HepG2 (cell line): ENCODE measurements around the gene BLOC1S1. TPM values are rescaled to one million over a fixed set of nuclear protein-coding genes. Genes with fewer than 3 reads are reported as not detected.

Experiments
- ATAC-seq: fragments of 200-7000 bp; cut with Tn5 transposase; 3 replicates; pipeline ENCODE4 v1.9.1; 2020; ENCODE audit warnings: mild to moderate bottlenecking, moderate library complexity
- BruUV-seq: library from RNA; stranded (reverse); fragments of 400-500 nt; replicated peaks from 2 replicates; lab custom pipeline; 2021; lab: Mats Ljungman, UMichigan
- CTCF ChIA-PET: fragments of 300-600 bp; formaldehyde crosslinking; extraction: SDS; loops from one replicate; lab custom pipeline; 2021; ENCODE audit warnings: low total read pairs, inconsistent platforms, low intra/inter-chr PET ratio; lab: Yijun Ruan, JAX
- POLR2A ChIA-PET: fragments of 350-600 bp; sonication (Branson Sonifier 250); formaldehyde crosslinking; loops from one replicate; lab custom pipeline; 2020; ENCODE audit warnings: antibody characterized with exemption, inconsistent platforms; lab: Yijun Ruan, JAX
- DNase-seq: peaks from one replicate; pipeline ENCODE4 v3.0.0-alpha.2; 2015; ENCODE audit warnings: low spot score
- FAIRE-seq: peaks from 3 replicates; lab custom pipeline; 2011; peaks lifted over from hg19 to GRCh38; lab: Jason Lieb, UNC
- H2AFZ ChIP-seq: one replicate; pipeline ENCODE4 v1.6.1; 2011; ENCODE audit warnings: low read length, inconsistent platforms
- H3K27ac ChIP-seq: fragments of 300-600 bp; 3 replicates; pipeline ENCODE4 v1.8.0; 2011; ENCODE audit warnings: mixed run types, mild to moderate bottlenecking, mixed read lengths, low read length, inconsistent platforms; ENCODE audit not compliant: insufficient read depth; ENCODE audit errors: extremely low read length
- H3K27me3 ChIP-seq, 2 experiments: fragments of 200-600 bp in 1 of 2; 2 replicates in 1 of 2; 3 replicates in 1 of 2; pipeline versions ENCODE4 v1.6.0 to v1.8.0; 2011; ENCODE audit warnings: low read length in 2 of 2, mild to moderate bottlenecking in 2 of 2, moderate library complexity in 2 of 2, inconsistent platforms in 1 of 2; ENCODE audit not compliant: insufficient read depth in 2 of 2, control insufficient read depth in 1 of 2
- H3K36me3 ChIP-seq, 2 experiments: fragments of 200-600 bp in 1 of 2; replicated peaks in 1 of 2; 2 replicates in 1 of 2; 3 replicates in 1 of 2; pipeline versions ENCODE4 v1.5.1 to v1.8.0; 2011; ENCODE audit warnings: low read length in 2 of 2, inconsistent platforms in 1 of 2; ENCODE audit not compliant: insufficient read depth in 2 of 2, control insufficient read depth in 1 of 2
- H3K4me1 ChIP-seq: 2 replicates; pipeline ENCODE4 v1.5.1; 2012; ENCODE audit warnings: low read length, inconsistent platforms; ENCODE audit not compliant: insufficient read depth
- H3K4me2 ChIP-seq: 2 replicates; pipeline ENCODE4 v1.6.0; 2011; ENCODE audit warnings: low read depth, low read length, inconsistent platforms
- H3K4me3 ChIP-seq, 3 experiments: fragments of 200-600 bp in 1 of 3; sonication (generic), shearing (Covaris generic) in 1 of 3; replicated peaks in 1 of 3; 2 replicates each; pipeline ENCODE4 v1.5.1; 2011 to 2016; ENCODE audit warnings: low read length in 3 of 3, inconsistent platforms in 2 of 3, low read depth in 2 of 3, mild to moderate bottlenecking in 2 of 3, control low read depth in 1 of 3, mixed read lengths in 1 of 3; ENCODE audit not compliant: insufficient read depth in 1 of 3
- H3K79me2 ChIP-seq: one replicate; pipeline ENCODE4 v1.6.1; 2011; ENCODE audit warnings: low read length, inconsistent platforms; ENCODE audit not compliant: insufficient read depth
- H3K9ac ChIP-seq: 2 replicates; pipeline ENCODE4 v1.6.0; 2011; ENCODE audit warnings: mild to moderate bottlenecking, low read depth, low read length, inconsistent platforms; ENCODE audit not compliant: insufficient read depth
- H3K9me3 ChIP-seq: 2 replicates; pipeline ENCODE4 v1.5.1; 2012; ENCODE audit warnings: mild to moderate bottlenecking, low read length
- H4K20me1 ChIP-seq: 2 replicates; pipeline ENCODE4 v1.6.0; 2011; ENCODE audit warnings: inconsistent platforms, mild to moderate bottlenecking, low read length, moderate library complexity; ENCODE audit not compliant: insufficient read depth
- HMG20A ChIP-seq: IDR thresholded peaks from 2 replicates; pipeline ENCODE4 v1.6.1; 2016; ENCODE audit warnings: borderline replicate concordance
- JUN ChIP-seq: sonication (generic); formaldehyde crosslinking; IDR thresholded peaks from 2 replicates; pipeline ENCODE4 v1.4.0; 2020; ENCODE audit warnings: mild to moderate bottlenecking, missing genetic modification reagents
- MIXL1 ChIP-seq: IDR thresholded peaks from 2 replicates; pipeline ENCODE4 v1.6.1; 2016
- PAF1 ChIP-seq: IDR thresholded peaks from 2 replicates; pipeline ENCODE4 v1.6.1; 2016; ENCODE audit warnings: missing genetic modification reagents, missing compliant biosample characterization
- SALL2 ChIP-seq: sonication (generic); formaldehyde crosslinking; IDR thresholded peaks from 2 replicates; pipeline ENCODE4 v1.8.1; 2023; ENCODE audit warnings: mild to moderate bottlenecking, missing genetic modification reagents, inconsistent platforms
- SMC3 ChIP-seq: IDR thresholded peaks from 2 replicates; pipeline ENCODE4 v1.6.1; 2011; ENCODE audit warnings: low read length, improper control_type of control experiment
- SRF ChIP-seq: IDR thresholded peaks from 2 replicates; pipeline ENCODE4 v1.6.1; 2011; ENCODE audit warnings: mild to moderate bottlenecking, low read depth, low read length, moderate library complexity
- ZNF180 ChIP-seq: sonication (generic); formaldehyde crosslinking; IDR thresholded peaks from 2 replicates; pipeline ENCODE4 v1.4.0; 2020; ENCODE audit warnings: low read depth, missing genetic modification reagents, borderline replicate concordance
- ZNF329 ChIP-seq: sonication (generic); formaldehyde crosslinking; IDR thresholded peaks from 2 replicates; pipeline ENCODE4 v1.9.0; 2021; ENCODE audit warnings: low read depth, mild to moderate bottlenecking, missing genetic modification reagents
- ZNF343 ChIP-seq: sonication (generic); formaldehyde crosslinking; IDR thresholded peaks from 2 replicates; pipeline ENCODE4 v1.4.0; 2020; ENCODE audit warnings: mild to moderate bottlenecking, missing genetic modification reagents
- ZNF510 ChIP-seq: sonication (generic); formaldehyde crosslinking; IDR thresholded peaks from 2 replicates; pipeline ENCODE4 v1.4.0; 2020; ENCODE audit warnings: low read depth, mild to moderate bottlenecking, missing genetic modification reagents
- ZNF724P ChIP-seq: sonication (generic); formaldehyde crosslinking; IDR thresholded peaks from 2 replicates; pipeline ENCODE4 v1.8.0; 2022; ENCODE audit warnings: missing genetic modification reagents, borderline replicate concordance
- ZZZ3 ChIP-seq: sonication (generic); formaldehyde crosslinking; IDR thresholded peaks from 2 replicates; pipeline ENCODE4 v1.4.0; 2020; ENCODE audit warnings: missing genetic modification reagents, mild to moderate bottlenecking, borderline replicate concordance
- WGBS: methylation state at CpG from one replicate; pipeline ENCODE4 v1.1.6; 2017; ENCODE audit warnings: low lambda C conversion rate; 5-methylcytosine and 5-hydroxymethylcytosine counted together
- in situ Hi-C: cut with HindIII; loops from 2 replicates; pipeline ENCODE4 v1.10.0; 2017; ENCODE audit warnings: low pct_unique_long_range_greater_than_20kb; ENCODE audit not compliant: extremely low pct_ligation_motif_present
- intact Hi-C: fragments of 100-400 bp; cut with micrococcal nuclease; formaldehyde crosslinking; loops from one replicate; pipeline ENCODE4 v1.10.0; 2022; ENCODE audit not compliant: unreplicated experiment
- polyA plus RNA-seq, 8 experiments: library from polyadenylated mRNA; depleted of rRNA in 3 of 8; stranded (reverse) in 7 of 8; unstranded in 1 of 8; fragments of >200 nt; fragmentation: Illumina TruSeq in 4 of 8; extraction: Trizol in 4 of 8; gene quantifications; 2 replicates each; pipeline versions ENCODE4 v1.2.1 to v1.2.3, GENCODE V29; 2011 to 2016; ENCODE audit warnings: low read depth in 4 of 8, missing spikeins in 1 of 8, mixed read lengths in 1 of 8; ENCODE audit not compliant: insufficient read depth in 1 of 8
- total RNA-seq, 5 experiments: library from RNA; depleted of rRNA; stranded (reverse); fragments of >200 nt; fragmentation: Illumina TruSeq; extraction: Trizol; gene quantifications; 2 replicates each; pipeline ENCODE4 v1.2.3, GENCODE V29; 2016; ENCODE audit warnings: low read depth in 1 of 5
- TF ChIP-seq, protein P1 (sequence below): IDR thresholded peaks from 2 replicates; pipeline ENCODE4 v1.6.1; 2018; ENCODE audit warnings: missing genetic modification reagents
- TF ChIP-seq, protein P2 (sequence below): IDR thresholded peaks from 2 replicates; pipeline ENCODE4 v1.6.1; 2016; ENCODE audit warnings: control low read depth
- TF ChIP-seq, protein P3 (sequence below): sonication (generic); formaldehyde crosslinking; IDR thresholded peaks from 2 replicates; pipeline ENCODE4 v1.4.0; 2020; ENCODE audit warnings: missing genetic modification reagents, low read depth, mild to moderate bottlenecking, borderline replicate concordance
- TF ChIP-seq, protein P4 (sequence below): sonication (generic); formaldehyde crosslinking; IDR thresholded peaks from 2 replicates; pipeline ENCODE4 v1.4.0; 2020; ENCODE audit warnings: missing genetic modification reagents, borderline replicate concordance

The BLOC1S1 gene
- total and polyA plus RNA-seq, 2 of the 13 experiments (the other 11 are each of a cell fraction or from before 2014, with no cell fraction given): 55.1 to 95.3 TPM

DNA sequence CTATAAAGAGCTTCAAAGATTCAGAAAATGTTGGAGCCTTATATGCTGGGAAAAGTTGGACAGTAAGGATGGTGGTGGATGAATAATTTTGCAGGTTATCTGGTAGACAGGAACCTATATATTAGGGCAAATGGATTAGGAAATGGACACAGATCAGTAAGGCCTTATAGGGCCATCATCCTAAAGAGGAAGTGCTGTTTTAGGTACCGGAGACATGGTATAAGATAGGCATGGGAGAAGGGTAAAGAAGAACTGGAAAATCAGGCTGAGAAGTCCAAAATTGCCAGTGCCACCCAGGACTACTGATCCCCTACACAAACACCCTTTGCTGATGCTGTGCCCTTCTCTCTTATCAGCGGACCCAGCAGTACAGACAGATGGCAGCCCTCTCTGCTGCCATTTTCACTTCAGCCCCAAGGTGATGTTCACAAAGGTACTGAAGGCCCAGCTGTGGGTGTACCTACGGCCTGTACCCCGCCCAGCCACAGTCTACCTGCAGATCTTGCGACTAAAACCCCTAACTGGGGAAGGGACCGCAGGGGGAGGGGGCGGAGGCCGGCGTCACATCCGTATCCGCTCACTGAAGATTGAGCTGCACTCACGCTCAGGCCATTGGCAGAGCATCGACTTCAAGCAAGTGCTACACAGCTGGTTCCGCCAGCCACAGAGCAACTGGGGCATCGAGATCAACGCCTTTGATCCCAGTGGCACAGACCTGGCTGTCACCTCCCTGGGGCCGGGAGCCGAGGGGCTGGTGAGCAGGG, 32.6 kb downstream of the BLOC1S1 start (continued):
- TF ChIP-seq ZNF329 (CRISPR knock-in tag): no peak
- TF ChIP-seq PAF1 (CRISPR knock-in tag): peak; percentile 65; the same call in 1 of the 2 replicates

DNA sequence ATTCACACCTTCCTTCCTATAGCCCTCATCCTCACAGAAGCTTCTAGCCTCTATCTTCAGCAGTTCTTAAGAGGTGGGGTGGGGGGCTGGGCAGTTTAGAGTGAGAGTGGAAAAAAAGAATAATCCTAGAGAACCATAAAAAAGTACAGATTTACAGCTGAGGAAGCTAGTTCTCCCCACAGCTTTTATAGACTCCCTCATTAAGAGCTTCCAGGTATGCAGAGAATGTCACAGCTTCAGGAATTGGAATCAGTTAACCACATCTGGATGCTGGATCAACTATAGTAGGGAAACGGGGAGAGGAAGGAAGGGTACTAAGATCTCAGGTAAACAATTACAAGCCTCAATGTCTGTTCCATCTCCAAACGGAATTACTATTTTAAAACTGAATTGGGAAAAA, 39.4 kb downstream of the BLOC1S1 start:
- no peaks in the 10 kb centered on the region for H4K20me1 ChIP-seq
- ATAC-seq (no peak), DNase-seq (no peak), FAIRE-seq (no peak)
- intact Hi-C loops (no loop called here), in situ Hi-C loops (no loop called here)
- ChIA-PET POLR2A (no interaction called here), CTCF (no interaction called here)
- H3K4me1 ChIP-seq: no peaks in the 10 kb centered on the region
- H3K4me2 ChIP-seq: no peak overlapping the region
- no peaks in the 10 kb centered on the region for H3K27me3 ChIP-seq
- no peak overlapping the region for H3K9ac ChIP-seq
- H2AFZ ChIP-seq: no peak overlapping the region
- BruUV-seq: no TSS peak
- H3K79me2 ChIP-seq: no peaks in the 10 kb centered on the region
- WGBS: 88% methylated on average over 2 of the region's 2 CpGs
- H3K4me3 ChIP-seq: no peak overlapping the region
- no peaks in the 10 kb centered on the region for H3K9me3 ChIP-seq
- H3K36me3 ChIP-seq: peaks cover 24 to 80% of the 10 kb centered on the region in 2 experiments
- H3K27ac ChIP-seq: no peak overlapping the region
- TF ChIP-seq JUN (CRISPR knock-in tag): no peak
- TF ChIP-seq ZZZ3: no peak
- TF ChIP-seq, protein P1, sequence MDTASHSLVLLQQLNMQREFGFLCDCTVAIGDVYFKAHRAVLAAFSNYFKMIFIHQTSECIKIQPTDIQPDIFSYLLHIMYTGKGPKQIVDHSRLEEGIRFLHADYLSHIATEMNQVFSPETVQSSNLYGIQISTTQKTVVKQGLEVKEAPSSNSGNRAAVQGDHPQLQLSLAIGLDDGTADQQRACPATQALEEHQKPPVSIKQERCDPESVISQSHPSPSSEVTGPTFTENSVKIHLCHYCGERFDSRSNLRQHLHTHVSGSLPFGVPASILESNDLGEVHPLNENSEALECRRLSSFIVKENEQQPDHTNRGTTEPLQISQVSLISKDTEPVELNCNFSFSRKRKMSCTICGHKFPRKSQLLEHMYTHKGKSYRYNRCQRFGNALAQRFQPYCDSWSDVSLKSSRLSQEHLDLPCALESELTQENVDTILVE (CRISPR knock-in tag): no peak
- TF ChIP-seq, protein P2, sequence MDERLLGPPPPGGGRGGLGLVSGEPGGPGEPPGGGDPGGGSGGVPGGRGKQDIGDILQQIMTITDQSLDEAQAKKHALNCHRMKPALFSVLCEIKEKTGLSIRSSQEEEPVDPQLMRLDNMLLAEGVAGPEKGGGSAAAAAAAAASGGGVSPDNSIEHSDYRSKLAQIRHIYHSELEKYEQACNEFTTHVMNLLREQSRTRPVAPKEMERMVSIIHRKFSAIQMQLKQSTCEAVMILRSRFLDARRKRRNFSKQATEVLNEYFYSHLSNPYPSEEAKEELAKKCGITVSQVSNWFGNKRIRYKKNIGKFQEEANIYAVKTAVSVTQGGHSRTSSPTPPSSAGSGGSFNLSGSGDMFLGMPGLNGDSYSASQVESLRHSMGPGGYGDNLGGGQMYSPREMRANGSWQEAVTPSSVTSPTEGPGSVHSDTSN (CRISPR knock-in tag): no peak
- TF ChIP-seq SALL2 (CRISPR knock-in tag): no peak
- TF ChIP-seq, protein P3, sequence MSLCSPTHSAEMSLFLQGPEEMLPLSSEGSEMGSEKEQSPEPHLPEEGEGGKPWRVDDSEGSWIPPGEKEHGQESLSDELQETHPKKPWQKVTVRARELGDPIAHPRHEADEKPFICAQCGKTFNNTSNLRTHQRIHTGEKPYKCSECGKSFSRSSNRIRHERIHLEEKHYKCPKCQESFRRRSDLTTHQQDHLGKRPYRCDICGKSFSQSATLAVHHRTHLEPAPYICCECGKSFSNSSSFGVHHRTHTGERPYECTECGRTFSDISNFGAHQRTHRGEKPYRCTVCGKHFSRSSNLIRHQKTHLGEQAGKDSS (CRISPR knock-in tag): no peak
- TF ChIP-seq SRF: no peak
- no peak for TF ChIP-seq ZNF510
- TF ChIP-seq, protein P4, sequence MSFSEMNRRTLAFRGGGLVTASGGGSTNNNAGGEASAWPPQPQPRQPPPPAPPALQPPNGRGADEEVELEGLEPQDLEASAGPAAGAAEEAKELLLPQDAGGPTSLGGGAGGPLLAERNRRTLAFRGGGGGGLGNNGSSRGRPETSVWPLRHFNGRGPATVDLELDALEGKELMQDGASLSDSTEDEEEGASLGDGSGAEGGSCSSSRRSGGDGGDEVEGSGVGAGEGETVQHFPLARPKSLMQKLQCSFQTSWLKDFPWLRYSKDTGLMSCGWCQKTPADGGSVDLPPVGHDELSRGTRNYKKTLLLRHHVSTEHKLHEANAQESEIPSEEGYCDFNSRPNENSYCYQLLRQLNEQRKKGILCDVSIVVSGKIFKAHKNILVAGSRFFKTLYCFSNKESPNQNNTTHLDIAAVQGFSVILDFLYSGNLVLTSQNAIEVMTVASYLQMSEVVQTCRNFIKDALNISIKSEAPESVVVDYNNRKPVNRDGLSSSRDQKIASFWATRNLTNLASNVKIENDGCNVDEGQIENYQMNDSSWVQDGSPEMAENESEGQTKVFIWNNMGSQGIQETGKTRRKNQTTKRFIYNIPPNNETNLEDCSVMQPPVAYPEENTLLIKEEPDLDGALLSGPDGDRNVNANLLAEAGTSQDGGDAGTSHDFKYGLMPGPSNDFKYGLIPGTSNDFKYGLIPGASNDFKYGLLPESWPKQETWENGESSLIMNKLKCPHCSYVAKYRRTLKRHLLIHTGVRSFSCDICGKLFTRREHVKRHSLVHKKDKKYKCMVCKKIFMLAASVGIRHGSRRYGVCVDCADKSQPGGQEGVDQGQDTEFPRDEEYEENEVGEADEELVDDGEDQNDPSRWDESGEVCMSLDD (CRISPR knock-in tag): no peak
- no peak for TF ChIP-seq MIXL1 (CRISPR knock-in tag)
- no peak for TF ChIP-seq SMC3
- no peak for TF ChIP-seq ZNF724P (CRISPR knock-in tag)
- TF ChIP-seq ZNF343: no peak
- TF ChIP-seq HMG20A (CRISPR knock-in tag): no peak
- TF ChIP-seq ZNF180 (CRISPR knock-in tag): no peak
